ENCODE results near the gene ST8SIA6.
A peak's percentile ranks its signal among the peaks of the same experiment; 100 is the strongest.
"Not testable (repeated sequence)": the region's sequence is repeated elsewhere in the genome, so short reads cannot be mapped to it uniquely, and the experiment has no call there.

The ST8SIA6 gene

DNA sequence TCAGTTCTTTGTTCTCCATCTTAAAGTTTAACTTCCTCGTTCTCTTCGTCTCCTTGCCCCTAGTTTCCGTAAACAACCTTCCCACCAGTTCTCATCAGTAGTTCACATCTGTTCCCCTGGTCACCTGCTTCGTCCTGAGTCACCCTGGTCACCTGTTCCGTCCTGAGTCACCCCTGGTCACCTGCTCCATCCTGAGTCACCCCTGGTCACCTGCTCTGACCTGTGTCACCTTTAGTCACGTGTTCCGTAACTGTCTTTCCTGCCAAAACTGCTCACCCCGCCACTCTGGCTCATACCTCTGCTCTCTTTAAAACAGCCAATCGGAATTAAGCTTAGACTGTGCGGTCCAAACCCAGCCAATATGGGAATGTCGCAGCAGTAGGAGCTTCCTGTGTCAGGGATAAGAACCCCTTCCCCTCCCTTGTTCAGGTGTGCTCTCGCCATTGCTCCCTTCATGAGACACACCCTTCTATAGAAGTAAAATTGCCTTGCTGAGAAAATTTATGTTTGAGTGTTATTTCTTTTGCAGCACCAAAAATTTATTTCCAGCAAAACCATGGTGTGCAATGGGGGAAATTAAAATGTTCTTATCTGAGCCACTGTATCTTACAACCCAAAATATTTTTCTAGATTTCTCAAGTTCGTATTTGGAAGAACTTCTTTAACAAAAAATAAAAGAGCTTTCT is 114.1 kb downstream of the ST8SIA6 start:
- DNase-seq, result no peak

DNA sequence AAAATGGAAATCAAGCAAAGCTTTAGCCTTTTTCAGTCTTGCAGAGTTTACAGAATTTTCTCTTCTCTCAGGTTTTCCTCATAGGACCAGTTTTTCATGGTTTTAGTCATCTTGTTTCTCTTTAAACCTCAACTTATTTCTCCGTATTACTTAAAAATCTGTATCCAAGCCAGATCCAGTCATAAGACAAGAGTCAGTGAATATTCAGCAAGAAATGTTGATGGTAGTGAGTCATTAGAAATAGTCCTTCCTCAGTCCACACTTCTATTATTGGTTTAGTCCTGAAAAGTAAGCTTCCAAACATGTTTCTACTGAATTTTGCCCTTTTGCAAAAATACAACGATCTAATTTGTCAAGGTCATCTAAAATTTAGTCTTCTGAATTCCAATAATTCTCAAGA is 119.3 kb downstream of the ST8SIA6 start:
- no peak for DNase-seq

DNA sequence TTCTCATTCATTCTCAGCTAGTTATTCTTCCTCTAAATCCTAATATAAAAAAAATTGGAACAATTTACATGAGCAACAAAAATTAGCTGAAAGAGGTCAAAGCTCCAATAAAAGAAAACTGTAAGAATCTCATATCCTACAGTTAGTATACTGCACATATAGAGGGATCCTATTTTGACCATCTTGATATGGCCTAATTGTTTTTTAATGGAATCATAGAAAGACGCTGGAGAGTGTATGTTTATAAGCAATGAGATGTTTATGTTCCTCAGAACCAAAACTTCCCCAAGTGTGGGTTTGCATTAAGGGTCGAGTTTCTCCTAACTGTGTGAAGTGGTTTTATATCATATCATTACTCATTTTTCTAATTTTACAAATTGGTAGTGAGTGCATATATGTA is 123.9 kb downstream of the ST8SIA6 start:
- no peak for DNase-seq

DNA sequence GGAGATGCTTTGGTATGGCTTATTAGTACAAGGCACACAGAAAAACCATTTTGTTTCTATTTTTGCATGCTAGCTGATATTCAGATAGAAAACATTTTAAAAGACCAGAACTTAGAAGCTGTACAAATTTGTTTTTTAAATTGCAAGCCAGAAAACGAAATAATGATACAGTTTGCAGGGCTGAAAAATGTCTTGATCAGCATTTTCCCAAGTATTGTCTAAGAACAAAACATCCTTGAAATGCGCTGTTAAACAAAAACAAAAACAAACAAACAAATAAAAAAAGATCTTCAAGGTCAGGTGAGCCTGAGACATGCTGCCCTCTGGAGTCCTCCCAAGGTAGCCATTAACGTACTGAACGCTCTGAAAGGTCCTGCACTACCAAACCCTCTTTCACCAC is 128.0 kb downstream of the ST8SIA6 start:
- DNase-seq, result no peak

DNA sequence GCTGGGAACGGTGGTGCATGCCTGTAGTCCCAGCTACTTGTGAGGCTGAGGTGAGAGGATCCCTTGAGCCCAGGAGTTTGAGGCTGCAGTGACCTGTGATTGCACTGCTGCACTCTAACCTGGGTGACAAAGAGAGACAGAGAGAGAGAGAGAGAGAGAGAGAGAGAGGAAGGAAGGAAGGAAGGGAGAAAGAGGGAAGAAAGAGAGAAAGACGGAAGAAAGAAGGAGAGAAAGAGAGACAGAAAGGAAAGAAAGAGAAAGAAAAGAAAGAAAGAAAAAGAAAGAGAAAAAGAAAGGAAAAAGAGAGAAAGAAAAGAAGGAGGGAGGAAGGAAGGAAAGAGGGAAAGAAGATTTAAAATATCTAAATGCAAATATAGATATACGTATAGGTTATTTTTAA is 132.4 kb downstream of the ST8SIA6 start:
- DNase-seq, result not testable (repeated sequence)

DNA sequence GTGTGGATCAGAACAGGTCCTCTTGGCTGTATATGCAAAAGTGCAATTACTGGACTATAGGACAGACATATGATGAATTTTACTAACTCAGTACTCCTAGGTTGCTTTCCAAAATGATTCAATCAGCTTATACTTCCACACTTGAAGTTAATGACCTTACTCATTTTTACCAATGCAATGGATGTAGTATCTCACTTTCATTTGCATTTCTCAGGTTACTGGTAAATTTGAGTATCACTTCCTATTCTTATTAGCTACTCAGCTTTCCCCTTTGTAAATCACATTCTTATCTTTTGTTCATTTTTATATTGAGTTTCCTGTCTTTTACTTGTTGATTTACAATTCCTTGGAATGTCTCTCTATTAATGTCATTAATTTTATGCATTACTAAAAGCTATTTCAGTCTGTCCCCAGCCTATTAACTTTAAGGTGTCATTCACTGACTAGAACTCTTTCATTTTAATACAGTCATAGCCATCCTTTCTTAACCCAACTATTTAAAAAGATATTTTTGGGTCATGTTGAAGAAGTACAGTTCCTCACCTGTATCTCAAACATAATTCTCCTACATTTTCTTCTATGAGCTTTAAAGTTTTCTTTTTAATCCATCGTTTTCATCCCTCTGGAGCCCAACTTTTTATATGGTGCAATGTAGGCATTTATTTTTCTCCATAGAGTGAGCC is 137.8 kb downstream of the ST8SIA6 start:
- DNase-seq, result no peak

DNA sequence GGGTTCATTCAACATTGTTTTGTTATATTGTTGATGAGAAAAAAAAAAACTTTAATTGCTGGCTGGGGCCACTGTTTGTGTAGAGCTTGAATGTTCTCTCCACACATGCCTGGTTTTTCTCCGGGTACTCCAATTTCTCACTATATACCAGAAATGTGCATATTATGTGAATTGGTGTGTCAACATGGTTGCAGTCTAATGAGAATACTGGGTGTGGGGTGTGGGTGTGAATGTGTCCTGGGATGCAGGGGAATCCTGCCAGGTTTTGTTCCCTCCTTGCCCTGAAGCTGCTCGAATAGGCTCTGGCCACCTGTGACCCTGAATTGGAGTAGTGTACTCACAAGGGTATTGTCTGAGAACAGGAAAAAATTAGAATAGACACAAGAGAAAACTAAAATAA is 145.0 kb downstream of the ST8SIA6 start:
- DNase-seq, result no peak

DNA sequence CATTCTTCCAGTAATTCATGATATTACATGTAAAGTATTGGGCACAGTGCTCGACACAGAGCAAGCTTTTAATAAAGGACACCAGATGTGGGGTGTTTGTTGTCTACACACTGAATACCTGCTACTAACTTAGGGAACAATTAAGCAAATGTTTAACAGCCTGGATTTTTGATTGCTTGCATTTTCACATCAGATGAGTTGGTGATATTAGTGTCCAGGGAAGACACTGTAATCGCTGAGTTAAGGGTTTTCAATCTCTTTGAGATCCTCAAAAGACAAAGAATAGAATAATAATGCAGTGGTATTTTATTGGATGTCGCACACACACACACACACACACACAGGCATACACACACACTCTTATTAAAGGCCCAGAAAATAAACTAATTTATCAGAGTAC is 147.3 kb downstream of the ST8SIA6 start:
- no peak for DNase-seq

DNA sequence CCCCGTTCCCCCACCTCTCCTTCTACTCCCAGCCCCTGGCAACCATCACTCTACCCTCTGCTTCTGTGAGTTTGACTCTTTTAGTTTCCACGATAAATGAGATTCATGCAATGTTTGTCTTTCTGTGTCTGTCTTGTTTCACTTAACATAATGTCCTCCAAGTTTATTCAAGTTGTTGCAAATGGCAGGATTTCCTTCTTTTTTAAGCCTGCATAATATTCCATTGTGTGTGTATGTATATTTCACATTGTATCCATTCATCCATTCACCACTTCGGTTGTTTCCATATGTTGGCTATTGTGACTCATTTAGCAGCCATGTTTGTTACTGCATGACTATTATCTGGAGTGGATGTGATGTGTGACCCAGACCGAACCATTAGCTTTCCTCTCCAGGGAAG is 162.0 kb downstream of the ST8SIA6 start:
- no peak for DNase-seq

DNA sequence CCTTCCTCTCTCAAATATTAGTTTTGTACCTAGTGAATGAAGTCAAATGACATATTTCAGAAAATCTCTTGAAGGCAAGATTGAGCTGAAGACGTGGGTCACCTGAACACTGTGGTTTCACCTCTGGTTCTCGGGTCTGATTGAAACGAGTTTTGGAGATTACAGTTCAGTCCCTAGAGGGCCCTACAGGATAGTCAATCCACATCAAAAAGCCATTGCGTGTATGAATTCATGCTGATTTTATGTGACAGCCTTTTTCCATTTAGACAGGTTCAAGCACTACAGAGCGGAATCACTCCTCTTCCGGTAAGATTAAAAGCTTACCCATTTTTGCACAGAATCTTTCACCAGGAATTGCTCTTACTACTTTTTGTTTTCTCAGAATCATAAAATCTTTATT is 164.2 kb downstream of the ST8SIA6 start:
- DNase-seq, result peak; percentile 57

DNA sequence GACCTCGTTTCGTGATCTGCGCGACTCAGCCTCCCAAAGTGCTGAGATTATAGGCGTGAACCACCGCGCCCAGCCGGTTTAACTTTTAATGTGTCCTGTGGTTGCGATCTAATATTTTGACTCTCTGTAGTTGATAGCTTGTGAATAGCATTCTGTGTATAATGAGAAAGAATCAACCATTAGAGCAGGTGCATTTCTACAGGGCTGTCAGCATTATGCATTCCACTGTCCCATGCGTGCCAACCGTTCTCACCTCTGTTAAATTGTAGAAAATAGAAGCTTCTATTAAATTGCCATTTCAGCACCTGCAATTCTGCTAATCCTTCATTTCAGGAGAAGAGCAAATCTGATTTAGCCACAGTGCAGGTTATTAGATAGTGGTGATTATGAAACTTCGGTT is 164.6 kb downstream of the ST8SIA6 start:
- DNase-seq, result no peak

DNA sequence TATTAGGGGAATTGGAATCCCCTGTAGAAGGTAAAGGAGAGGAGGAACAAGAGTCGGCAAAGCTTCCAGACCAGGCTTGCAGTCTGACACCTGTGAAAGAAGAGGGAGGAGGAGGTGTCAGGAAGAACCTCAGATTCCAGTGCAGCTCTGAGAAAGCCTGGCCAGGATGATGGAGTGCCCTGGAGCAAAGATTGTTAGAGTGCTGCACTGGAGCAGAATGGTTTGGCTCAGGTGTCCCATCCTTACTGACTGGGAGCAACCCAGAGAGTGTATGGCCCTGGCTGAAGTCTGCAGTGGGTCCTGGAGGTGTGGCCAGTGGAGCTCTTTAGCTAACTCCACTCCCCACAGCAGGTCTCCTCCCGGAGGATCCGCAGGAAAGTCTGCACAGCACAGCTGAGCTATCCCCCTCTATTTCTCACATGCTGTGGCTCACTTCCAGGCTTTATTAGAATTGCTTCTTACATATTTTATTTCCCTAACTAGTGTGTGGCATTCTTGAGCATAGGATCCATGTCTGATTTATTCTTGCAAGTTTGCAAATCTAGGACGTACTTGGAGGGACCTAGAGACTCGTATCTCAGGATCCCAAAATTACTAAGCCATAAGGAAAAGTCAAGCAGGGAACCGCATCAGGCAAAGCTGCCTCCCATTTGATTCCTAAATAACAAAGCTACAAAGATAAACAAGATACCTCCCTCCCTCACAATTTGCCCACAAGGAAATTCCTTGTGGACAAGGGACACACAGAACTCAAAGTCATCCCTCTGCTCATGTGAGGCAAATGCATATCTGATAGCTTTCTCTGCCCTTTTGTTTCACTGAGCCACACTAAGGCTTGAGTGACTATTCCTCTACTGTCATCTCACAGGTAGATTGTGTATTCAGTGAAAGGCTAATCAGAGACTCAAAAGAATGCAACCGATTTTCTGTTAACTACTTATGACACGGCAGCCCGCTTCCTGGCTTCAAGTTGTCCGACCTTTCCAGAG is 167.5 kb downstream of the ST8SIA6 start:
- DNase-seq, result no peak

DNA sequence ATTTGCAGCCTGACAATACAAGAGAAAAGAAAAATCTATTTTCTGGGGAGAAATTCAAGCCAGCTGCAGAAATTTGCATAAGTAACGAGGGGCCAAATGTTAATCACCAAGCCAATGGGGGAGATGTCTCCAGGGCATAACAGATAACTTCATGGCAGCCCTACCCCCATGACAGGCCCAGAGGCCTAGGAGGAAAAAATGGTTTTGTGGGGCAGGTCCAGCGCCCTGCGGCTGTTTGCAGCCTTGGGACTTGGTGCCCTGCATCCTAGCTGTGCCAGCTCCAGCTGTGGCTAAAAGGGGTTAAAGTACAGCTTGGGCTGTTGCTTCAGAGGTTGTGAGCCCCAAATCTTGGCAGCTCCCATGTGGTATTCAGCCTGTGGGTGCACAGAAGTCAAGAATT is 172.1 kb downstream of the ST8SIA6 start:
- no peak for DNase-seq

DNA sequence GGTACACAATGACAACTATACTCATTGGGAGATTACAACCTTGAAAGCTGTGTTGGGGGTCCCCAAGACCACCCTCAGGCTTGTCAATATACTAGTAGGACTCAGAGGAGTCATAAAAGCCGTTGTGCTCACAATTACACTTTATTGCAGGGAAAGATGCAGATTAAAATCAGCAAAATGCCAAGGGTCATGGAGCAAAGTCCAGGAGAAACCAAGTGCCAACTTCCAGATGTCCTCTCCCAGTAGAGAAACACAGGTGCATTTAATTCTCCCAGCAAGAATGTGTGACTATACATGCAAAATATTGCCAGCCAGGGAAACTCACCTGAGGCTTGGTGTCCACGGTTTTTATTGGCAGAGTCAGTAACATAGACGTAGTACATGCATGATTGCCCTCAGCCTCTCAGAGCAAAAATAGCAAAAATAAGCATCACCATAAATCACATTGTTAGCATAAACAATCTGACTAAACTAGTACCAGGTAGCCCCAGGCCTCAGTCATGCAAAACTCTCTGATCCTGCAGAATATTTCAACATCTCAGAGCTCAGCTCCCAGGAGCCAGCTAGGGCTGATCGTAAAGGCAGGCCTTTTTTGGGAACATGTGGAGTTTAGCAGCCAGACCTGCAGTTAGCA is 175.7 kb downstream of the ST8SIA6 start:
- no peak for DNase-seq

DNA sequence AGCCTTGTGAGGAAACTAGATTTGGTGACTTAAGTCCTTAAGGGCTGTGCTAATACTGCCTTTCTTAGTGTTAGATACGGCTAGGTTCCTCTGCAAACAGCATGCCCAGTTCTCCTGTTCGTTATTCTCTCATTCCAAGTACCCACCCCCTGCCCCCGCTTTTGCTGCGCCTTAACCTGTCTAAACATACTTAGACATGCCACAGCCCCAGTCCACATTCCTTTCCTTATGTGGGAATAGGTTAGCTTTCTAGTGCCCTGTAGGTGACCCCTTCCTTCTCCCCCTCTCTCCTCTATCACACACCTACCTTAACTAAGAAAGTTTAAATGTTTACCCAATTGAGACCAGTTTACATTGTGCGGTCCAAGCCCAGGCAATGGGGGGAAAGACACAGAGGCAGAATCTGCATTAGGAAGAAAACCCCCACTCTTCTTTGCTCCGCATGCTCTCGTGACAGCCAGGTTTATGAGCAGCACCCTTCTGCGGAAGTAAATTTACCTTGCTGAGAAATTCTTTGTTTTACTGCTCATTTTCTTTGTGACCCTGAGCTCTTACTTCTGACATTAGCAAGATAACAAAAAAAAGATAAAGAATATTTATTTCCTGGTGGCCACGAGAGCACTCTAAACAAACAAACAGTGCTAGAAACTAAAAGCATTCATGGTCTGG is 177.5 kb downstream of the ST8SIA6 start:
- DNase-seq, result no peak

DNA sequence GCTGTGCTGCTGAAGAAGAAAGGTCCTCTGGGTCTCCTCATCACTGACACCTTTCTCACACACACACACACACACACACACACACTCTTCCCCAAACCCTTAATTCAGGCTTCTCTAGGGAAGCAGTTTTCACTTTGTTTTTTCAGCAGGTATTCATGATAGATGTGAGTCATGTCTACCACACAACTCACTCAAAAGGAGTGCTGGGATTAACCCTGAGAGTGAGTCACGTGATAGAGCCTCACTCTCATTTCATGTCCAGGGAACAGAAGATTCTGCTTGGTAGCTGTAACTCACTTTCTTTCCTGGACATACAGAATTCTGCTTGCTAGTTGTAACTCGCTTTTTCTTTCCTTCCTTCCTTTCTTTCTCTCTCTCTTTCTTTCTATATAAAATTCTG is 181.0 kb downstream of the ST8SIA6 start:
- DNase-seq, result no peak

DNA sequence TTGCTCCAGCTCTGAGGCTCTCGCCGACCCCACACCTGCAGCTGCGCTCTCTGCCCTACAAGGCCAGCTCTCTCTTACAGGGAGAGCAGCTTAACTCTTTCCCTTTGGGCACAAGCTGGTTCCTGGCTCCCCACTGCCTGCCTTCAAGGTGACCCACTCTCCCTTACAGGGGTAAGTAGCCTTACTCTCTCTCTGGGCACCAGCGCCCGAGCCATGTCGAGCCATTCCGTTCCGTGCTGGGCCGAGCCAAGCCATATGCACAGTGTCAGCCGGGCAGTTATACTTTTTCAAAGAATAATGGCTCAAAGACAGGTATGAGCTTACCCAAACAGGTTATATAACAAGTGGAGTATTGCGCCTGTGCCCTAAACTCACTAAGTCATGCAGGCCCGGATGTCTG is 181.7 kb downstream of the ST8SIA6 start:
- DNase-seq, result no peak

Data from eye (tissue), 1 donor.